GM10266 (cell line): ENCODE measurements around the gene ZNF892.

Experiments used
- DNase-seq: peaks from one replicate; pipeline ENCODE4 v3.0.0; 2012; ENCODE audit errors: extremely low spot score
- CTCF ChIP-seq: IDR thresholded peaks from 2 replicates; pipeline ENCODE4 v1.5.1; 2012; ENCODE audit warnings: mild to moderate bottlenecking, low read depth; ENCODE audit not compliant: control insufficient read depth, insufficient read depth; ENCODE audit errors: missing control alignments

The ZNF892 gene

GRCh38 chr2:95225658-95226057, 18.3 kb downstream of the ZNF892 start:
- TF ChIP-seq CTCF: no peak
- DNase-seq: no peak

- peak; percentile 49 for DNase-seq
- peak; percentile 60 for TF ChIP-seq CTCF
Measured at GRCh38 chr2:95231723-95232122, 24.4 kb downstream of the ZNF892 start.

GRCh38 chr2:95232232-95232631, 24.9 kb downstream of the ZNF892 start:
- DNase-seq: no peak
- no peak for TF ChIP-seq CTCF

- no peak for DNase-seq
- TF ChIP-seq CTCF: no peak
Measured at GRCh38 chr2:95234286-95234785, 27.0 kb downstream of the ZNF892 start.

GRCh38 chr2:95234816-95235215, 27.5 kb downstream of the ZNF892 start:
- TF ChIP-seq CTCF: no peak
- no peak for DNase-seq

GRCh38 chr2:95238131-95238530, 30.8 kb downstream of the ZNF892 start:
- TF ChIP-seq CTCF: no peak
- DNase-seq: no peak

GRCh38 chr2:95240091-95240490, 32.8 kb downstream of the ZNF892 start:
- TF ChIP-seq CTCF: no peak

More at GRCh38 chr2:95240091-95240490, 32.8 kb downstream of the ZNF892 start:
- no peak for DNase-seq
